ENCODE measurements around the gene KIF15.

The KIF15 gene

DNA sequence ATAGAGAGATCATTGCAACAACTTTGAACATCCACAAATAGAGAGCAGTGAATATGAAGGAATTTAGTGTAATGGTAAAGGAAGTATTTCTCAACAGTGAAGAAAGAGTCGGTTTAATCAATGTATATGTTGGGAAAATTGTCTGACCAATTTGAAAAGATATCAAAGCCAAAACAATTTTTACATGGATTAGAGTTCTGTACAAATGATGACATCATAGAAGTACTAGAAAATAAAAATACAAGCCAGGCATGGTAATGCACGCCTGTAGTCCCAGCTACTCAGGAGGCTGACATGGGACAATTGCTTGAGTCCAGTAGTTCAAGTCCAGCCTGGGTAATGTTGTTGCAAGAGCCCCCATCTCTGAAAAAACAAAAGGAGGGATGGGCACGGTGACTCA, 74.1 kb downstream of the KIF15 start:
- Histone ChIP-seq H3F3A (ENCODE audit: control insufficient read depth, insufficient read depth) (no peaks in the 10 kb centered on the region), H3K9me2 (replicated peaks; ENCODE audit: control insufficient read depth, low read length) (no peaks in the 10 kb centered on the region), H3K27me3 (ENCODE audit: control insufficient read depth, low read length) (no peaks in the 10 kb centered on the region), H3K4me1 (ENCODE audit: control insufficient read depth, low read length) (no peaks in the 10 kb centered on the region), H3K27ac (ENCODE audit: low read depth, low read length) (no peak overlapping the region), H4K20me1 (ENCODE audit: control insufficient read depth, insufficient read depth, low read depth, low read length) (no peaks in the 10 kb centered on the region), H3K36me3 (ENCODE audit: control insufficient read depth, low read length) (peaks cover 81% of the 10 kb centered on the region), H3K4me2 (ENCODE audit: low read length) (no peak overlapping the region), H3K4me3 (ENCODE audit: low read length) (no peak overlapping the region), H3K79me2 (ENCODE audit: control insufficient read depth, low read length) (no peaks in the 10 kb centered on the region), H3K9me3 (ENCODE audit: control insufficient read depth, insufficient read depth, low read length) (peaks cover 7% of the 10 kb centered on the region; the same call in 1 of the 2 replicates)
- TF ChIP-seq, protein P1, sequence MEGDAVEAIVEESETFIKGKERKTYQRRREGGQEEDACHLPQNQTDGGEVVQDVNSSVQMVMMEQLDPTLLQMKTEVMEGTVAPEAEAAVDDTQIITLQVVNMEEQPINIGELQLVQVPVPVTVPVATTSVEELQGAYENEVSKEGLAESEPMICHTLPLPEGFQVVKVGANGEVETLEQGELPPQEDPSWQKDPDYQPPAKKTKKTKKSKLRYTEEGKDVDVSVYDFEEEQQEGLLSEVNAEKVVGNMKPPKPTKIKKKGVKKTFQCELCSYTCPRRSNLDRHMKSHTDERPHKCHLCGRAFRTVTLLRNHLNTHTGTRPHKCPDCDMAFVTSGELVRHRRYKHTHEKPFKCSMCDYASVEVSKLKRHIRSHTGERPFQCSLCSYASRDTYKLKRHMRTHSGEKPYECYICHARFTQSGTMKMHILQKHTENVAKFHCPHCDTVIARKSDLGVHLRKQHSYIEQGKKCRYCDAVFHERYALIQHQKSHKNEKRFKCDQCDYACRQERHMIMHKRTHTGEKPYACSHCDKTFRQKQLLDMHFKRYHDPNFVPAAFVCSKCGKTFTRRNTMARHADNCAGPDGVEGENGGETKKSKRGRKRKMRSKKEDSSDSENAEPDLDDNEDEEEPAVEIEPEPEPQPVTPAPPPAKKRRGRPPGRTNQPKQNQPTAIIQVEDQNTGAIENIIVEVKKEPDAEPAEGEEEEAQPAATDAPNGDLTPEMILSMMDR (IDR thresholded peaks at IDR 0.05; ENCODE audit: low read depth, low read length, poor library complexity, severe bottlenecking): no peak
- TF ChIP-seq EZH2phosphoT487 (IDR thresholded peaks at IDR 0.05; ENCODE audit: borderline replicate concordance, low read length): no peak

DNA sequence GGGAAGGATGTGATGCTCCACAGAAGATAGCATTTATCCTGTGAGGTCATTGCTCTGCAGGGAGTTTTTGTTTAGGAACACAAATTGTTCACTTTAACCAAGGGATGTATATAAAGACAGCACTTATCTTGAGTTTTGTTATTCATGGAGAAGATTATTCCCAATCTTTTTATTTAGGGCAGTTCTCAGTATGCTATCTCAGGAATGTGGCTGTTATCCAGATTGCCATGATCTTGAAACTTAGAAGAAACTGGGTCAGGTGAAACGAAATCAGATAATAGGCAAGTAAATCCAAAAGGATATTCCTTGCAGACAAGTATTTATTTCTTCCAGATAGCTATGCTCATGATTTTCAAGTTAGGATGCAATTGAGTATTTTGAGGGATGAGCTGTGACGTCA, 80.8 kb downstream of the KIF15 start:
- Histone ChIP-seq H3K36me3 (ENCODE audit: control insufficient read depth, low read length) (peaks cover 83% of the 10 kb centered on the region), H3F3A (ENCODE audit: control insufficient read depth, insufficient read depth) (no peaks in the 10 kb centered on the region), H3K79me2 (ENCODE audit: control insufficient read depth, low read length) (no peaks in the 10 kb centered on the region), H4K20me1 (ENCODE audit: control insufficient read depth, insufficient read depth, low read depth, low read length) (no peaks in the 10 kb centered on the region), H3K4me1 (ENCODE audit: control insufficient read depth, low read length) (no peaks in the 10 kb centered on the region), H3K9me2 (replicated peaks; ENCODE audit: control insufficient read depth, low read length) (no peaks in the 10 kb centered on the region), H3K27me3 (ENCODE audit: control insufficient read depth, low read length) (no peaks in the 10 kb centered on the region), H3K27ac (ENCODE audit: low read depth, low read length) (no peak overlapping the region), H3K4me3 (ENCODE audit: low read length) (no peak overlapping the region), H3K9me3 (ENCODE audit: control insufficient read depth, insufficient read depth, low read length) (no peaks in the 10 kb centered on the region), H3K4me2 (ENCODE audit: low read length) (no peak overlapping the region)
- TF ChIP-seq, protein P1 (IDR thresholded peaks at IDR 0.05; ENCODE audit: low read depth, low read length, poor library complexity, severe bottlenecking): no peak
- TF ChIP-seq EZH2phosphoT487 (IDR thresholded peaks at IDR 0.05; ENCODE audit: borderline replicate concordance, low read length): no peak

DNA sequence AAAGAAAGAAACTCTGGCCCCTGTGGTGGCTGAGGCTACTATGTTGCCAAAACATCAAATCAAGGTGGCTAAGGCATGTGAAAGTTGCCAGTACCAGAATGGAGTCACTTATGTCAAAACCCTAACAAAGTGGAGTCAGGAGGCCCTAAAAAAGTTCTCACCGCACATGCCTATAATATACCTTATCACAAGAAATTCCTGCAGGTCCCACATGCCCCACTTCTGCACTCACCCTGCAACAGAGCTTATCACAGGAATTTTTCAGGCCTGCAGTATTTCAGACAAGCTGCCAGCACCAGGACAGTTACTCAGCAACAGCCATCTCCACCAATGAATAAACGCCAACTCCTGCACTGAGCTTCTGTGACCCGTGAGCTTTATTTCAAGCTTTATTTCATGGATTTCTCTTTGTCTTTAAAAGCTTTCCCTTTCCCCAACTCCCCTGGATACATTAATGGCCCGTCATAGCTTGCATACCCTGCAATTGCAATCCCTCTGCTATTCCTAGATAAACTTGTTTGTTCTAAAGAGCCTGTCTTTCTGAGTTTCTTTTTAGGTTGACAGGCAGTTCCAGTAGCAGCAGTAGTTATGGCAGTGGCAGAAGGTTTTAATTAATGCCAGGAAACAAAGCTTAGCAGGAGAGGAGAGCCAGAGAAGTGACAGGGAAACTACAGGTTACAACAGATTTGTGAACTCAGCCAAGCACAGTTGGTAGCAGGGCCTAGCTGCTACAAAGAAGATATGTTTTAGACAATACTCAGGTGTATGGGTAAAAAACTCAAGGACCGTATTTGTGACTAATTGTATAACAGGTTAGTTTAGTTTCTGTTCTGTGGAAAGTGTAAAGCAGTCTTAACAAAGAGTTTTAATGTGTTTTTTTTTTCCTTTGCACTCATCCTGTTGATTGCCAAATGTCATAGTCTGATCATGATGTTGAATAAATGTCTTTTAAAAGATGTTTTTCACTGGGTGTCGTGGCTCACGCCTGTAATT, 84.2 kb downstream of the KIF15 start:
- H4K20me1 ChIP-seq (ENCODE audit: control insufficient read depth, insufficient read depth, low read depth, low read length): no peaks in the 10 kb centered on the region
- H3F3A ChIP-seq (ENCODE audit: control insufficient read depth, insufficient read depth): no peaks in the 10 kb centered on the region
- no peak overlapping the region for H3K4me2 ChIP-seq (ENCODE audit: low read length)
- H3K9me3 ChIP-seq (ENCODE audit: control insufficient read depth, insufficient read depth, low read length): no peaks in the 10 kb centered on the region
- H3K36me3 ChIP-seq (ENCODE audit: control insufficient read depth, low read length): peaks cover 85% of the 10 kb centered on the region
- no peak overlapping the region for H3K4me3 ChIP-seq (ENCODE audit: low read length)
- H3K79me2 ChIP-seq (ENCODE audit: control insufficient read depth, low read length): no peaks in the 10 kb centered on the region
- no peaks in the 10 kb centered on the region for H3K27me3 ChIP-seq (ENCODE audit: control insufficient read depth, low read length)
- no peaks in the 10 kb centered on the region for H3K4me1 ChIP-seq (ENCODE audit: control insufficient read depth, low read length)
- no peaks in the 10 kb centered on the region for H3K9me2 ChIP-seq (replicated peaks; ENCODE audit: control insufficient read depth, low read length)
- TF ChIP-seq EZH2phosphoT487 (IDR thresholded peaks at IDR 0.05; ENCODE audit: borderline replicate concordance, low read length): no peak
- TF ChIP-seq, protein P1 (IDR thresholded peaks at IDR 0.05; ENCODE audit: low read depth, low read length, poor library complexity, severe bottlenecking): no peak
- no peak overlapping the region for H3K27ac ChIP-seq (ENCODE audit: low read depth, low read length)
